ENCODE data around the gene PRR35.

Gene PRR35

GRCh38 chr16:603933-604332 is 43.7 kb downstream of the PRR35 start:
- DNase-seq (ENCODE audit: low read depth) = no peak
- TF ChIP-seq CTCF (IDR thresholded peaks at IDR 0.05; ENCODE audit: low read length, missing control alignments) = no peak
- H3K4me3 ChIP-seq (replicated peaks; ENCODE audit: low read depth, low read length) = no peak overlapping the region

DNA sequence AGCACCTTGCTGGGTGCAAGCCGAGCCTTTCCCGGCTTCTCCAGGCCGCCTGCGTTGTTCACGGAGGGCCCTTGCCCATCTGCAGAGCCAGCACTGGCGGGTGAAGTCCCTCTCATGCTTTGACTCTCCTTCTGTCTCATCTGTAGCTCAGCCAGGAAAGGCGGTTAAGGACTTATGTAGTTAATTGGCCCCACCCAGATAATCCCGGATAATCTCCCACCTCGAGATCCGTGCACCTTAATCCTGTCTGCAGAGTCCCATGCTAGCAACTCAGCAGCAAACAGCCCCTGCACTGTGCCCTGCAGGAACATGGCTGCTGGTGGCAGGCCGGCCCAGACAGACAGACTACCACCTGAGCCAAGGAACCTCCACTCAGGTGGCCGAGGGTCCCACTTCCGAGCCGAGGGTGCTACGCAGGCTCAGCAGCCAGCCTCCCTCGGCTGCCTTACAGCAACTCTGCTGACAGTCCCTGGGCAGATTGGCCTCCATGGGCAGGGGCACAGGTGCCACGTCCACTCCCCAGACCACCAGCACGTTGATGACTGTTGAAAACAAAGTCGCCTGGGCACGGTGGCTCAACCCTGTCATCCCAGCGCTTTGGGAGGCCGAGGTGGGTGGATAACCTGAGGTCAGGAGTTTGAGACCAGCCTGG is 46.6 kb downstream of the PRR35 start:
- DNase-seq (ENCODE audit: low read depth) = no peak
- H3K4me3 ChIP-seq (replicated peaks; ENCODE audit: low read depth, low read length) = no peak overlapping the region

GRCh38 chr16:608019-608418 is 47.8 kb downstream of the PRR35 start:
- no peak for DNase-seq (ENCODE audit: low read depth)
- TF ChIP-seq CTCF (IDR thresholded peaks at IDR 0.05; ENCODE audit: low read length, missing control alignments) = no peak
- H3K4me3 ChIP-seq (replicated peaks; ENCODE audit: low read depth, low read length) = no peak overlapping the region

More for the DNA sequence above, 46.6 kb downstream of the PRR35 start:
- TF ChIP-seq CTCF (IDR thresholded peaks at IDR 0.05; ENCODE audit: low read length, missing control alignments) = no peak

DNA sequence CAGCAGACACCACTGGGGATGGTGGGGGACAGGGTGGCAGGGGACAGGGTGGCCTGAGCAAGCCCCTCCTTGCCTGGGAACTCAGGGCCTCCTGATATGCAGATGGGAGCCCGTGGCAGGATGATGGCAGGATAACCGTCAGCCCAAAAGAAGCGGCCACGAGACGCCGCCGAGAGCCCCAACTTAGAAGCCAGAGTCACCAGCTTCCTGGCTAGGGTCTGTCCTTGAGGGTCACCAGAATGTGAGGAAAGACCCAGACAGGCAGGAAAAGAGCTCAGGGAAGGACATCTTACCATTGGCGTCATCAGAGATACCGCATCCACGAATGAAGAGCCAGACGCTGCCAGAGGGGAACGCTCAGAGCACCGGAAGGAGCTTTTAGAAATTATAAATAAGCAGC is 49.1 kb downstream of the PRR35 start:
- no peak for DNase-seq (ENCODE audit: low read depth)
- no peak overlapping the region for H3K4me3 ChIP-seq (replicated peaks; ENCODE audit: low read depth, low read length)
- TF ChIP-seq CTCF (IDR thresholded peaks at IDR 0.05; ENCODE audit: low read length, missing control alignments) = no peak

- no peak for DNase-seq (ENCODE audit: low read depth)
- TF ChIP-seq CTCF (IDR thresholded peaks at IDR 0.05; ENCODE audit: low read length, missing control alignments) = no peak
- H3K4me3 ChIP-seq (replicated peaks; ENCODE audit: low read depth, low read length) = no peak overlapping the region
These were observed 49.8 kb downstream of the PRR35 start for GRCh38 chr16:609984-610383.

DNA sequence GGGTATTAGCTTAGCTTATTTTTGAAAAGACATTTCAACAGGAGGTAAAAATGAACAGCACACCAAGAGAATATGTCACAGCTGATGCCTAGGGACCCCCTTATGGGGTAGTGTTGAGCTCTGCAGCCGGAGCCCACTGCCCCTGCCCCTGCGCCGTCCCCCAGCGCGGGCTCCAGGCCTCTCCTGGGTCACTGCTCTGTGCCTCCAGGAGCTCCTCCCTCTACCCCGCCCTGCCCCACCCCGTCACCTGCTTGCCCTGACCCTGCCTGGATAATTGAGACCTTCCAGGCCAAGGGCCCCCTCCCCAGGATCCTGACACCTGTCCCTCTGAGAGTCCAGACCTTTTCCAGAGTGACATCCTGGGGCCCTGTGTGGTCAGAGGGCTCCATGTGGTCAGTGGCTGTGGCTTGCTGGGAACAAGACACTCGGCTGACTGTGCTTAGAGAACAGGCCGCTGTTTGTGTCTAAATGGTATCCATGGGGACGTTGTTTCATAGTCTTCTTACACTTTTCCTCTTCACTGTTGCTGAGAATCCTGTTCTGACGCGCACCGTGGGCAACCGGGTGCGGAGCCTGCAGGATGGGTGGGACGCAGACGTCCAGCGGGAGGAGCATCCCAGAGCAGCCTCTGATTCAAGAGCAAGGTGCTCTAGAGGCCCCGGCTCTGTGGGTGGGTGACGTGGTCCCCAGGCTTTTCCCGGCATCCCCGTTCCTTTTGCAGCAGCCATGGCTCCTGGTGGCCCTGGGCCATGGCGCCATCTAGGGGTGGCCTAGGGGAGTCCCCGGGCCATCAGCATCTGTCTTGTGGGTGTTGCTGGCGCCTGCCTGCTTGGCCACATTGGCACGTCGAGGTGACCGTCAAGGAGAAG is 50.6 kb downstream of the PRR35 start:
- no peak for DNase-seq (ENCODE audit: low read depth)
- no peak overlapping the region for H3K4me3 ChIP-seq (replicated peaks; ENCODE audit: low read depth, low read length)
- TF ChIP-seq CTCF (IDR thresholded peaks at IDR 0.05; ENCODE audit: low read length, missing control alignments) = peak; percentile 37
